Thyroid gland (tissue), 4 donors: Measurements from ENCODE around the gene SPEG. TPM values are rescaled to one million over a fixed set of nuclear protein-coding genes. Genes with fewer than 3 reads are reported as not detected.

ENCODE experiments used
- DNase-seq, 2 donors: peaks; one replicate each; pipeline ENCODE4 v3.0.0-alpha.2; 2019
- H3K27ac ChIP-seq, 3 donors: fragments of 200-600 bp; sonication (generic); 1 replicate in 2 of 3; 2 replicates in 1 of 3; pipeline ENCODE4 v1.5.1; 2016 to 2019; ENCODE audit warnings: mild to moderate bottlenecking in 1 of 3, moderate library complexity in 1 of 3
- H3K27me3 ChIP-seq: fragments of 200-600 bp; sonication (generic); one replicate; pipeline ENCODE4 v1.5.1; 2019
- H3K36me3 ChIP-seq, 2 donors: fragments of 200-600 bp; sonication (generic); one replicate each; pipeline ENCODE4 v1.5.1; 2016 to 2019
- H3K4me1 ChIP-seq, 2 donors: fragments of 200-600 bp; sonication (generic); one replicate each; pipeline ENCODE4 v1.5.1; 2017 to 2019
- H3K4me3 ChIP-seq, 3 donors: fragments of 200-600 bp; sonication (generic); replicated peaks in 1 of 3; 1 replicate in 2 of 3; 2 replicates in 1 of 3; pipeline ENCODE4 v1.5.1; 2016; ENCODE audit warnings: mild to moderate bottlenecking in 1 of 3
- H3K9me3 ChIP-seq: fragments of 200-600 bp; sonication (generic); one replicate; pipeline ENCODE4 v1.5.1; 2017
- POLR2A ChIP-seq, 2 donors: fragments of 450-650 bp; IDR thresholded peaks; one replicate each; pipeline ENCODE4 v1.6.1; 2017; ENCODE audit warnings: antibody characterized with exemption in 2 of 2, mild to moderate bottlenecking in 2 of 2, moderate library complexity in 1 of 2
- WGBS, 2 donors: methylation state at CpG; one replicate each; pipeline ENCODE4 v1.1.5; 2017; 5-methylcytosine and 5-hydroxymethylcytosine counted together
- intact Hi-C: fragments of 100-400 bp; cut with DNase I; formaldehyde crosslinking; loops from one replicate; pipeline ENCODE4 v1.15.1; 2023
- total RNA-seq, 4 donors: library from RNA; depleted of rRNA; stranded (reverse); fragments of >200 nt; gene quantifications; one replicate each; pipeline ENCODE4 v1.2.3, GENCODE V29; 2016
- TF ChIP-seq, protein P1 (sequence below), 6 experiments: fragments of 200-600 bp in 3 of 6; fragments of 450-650 bp in 3 of 6; sonication (generic) in 3 of 6; IDR thresholded peaks; one replicate each; pipeline ENCODE4 v1.5.1; 2016 to 2019; ENCODE audit warnings: antibody characterized with exemption in 6 of 6, mild to moderate bottlenecking in 2 of 6, inconsistent platforms in 1 of 6, moderate library complexity in 1 of 6

SPEG gene
- total RNA-seq, 4 donors from 2014 or later = 1.9 to 3.5 (median 3.3) TPM

DNA sequence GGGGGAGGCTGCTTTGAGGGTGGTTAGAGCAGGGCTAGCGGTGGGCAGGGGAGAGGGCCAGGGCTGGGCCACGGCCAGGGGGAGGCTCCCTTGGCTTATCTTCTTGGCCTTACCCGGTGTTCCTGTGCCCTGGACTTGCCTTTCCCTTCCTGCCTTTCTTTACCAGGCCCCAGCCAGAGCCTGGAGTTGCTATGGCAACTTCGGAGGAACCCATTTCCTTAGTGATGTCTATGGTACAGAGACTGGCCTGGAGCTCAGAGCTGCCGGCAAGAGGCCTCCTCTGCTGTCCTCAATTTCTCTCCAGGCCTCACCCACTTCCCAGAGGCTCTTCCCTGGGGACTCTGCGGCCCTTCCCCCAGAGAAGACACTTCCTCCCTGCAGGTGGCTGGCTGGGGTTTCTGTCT lies 11.5 kb downstream of the SPEG start:
- TF ChIP-seq, protein P1, sequence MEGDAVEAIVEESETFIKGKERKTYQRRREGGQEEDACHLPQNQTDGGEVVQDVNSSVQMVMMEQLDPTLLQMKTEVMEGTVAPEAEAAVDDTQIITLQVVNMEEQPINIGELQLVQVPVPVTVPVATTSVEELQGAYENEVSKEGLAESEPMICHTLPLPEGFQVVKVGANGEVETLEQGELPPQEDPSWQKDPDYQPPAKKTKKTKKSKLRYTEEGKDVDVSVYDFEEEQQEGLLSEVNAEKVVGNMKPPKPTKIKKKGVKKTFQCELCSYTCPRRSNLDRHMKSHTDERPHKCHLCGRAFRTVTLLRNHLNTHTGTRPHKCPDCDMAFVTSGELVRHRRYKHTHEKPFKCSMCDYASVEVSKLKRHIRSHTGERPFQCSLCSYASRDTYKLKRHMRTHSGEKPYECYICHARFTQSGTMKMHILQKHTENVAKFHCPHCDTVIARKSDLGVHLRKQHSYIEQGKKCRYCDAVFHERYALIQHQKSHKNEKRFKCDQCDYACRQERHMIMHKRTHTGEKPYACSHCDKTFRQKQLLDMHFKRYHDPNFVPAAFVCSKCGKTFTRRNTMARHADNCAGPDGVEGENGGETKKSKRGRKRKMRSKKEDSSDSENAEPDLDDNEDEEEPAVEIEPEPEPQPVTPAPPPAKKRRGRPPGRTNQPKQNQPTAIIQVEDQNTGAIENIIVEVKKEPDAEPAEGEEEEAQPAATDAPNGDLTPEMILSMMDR (IDR thresholded peaks at IDR 0.05) = no peak
- TF ChIP-seq POLR2A (IDR thresholded peaks at IDR 0.05) = no peak
- DNase-seq = no peak
- no peaks in the 10 kb centered on the region for H3K36me3 ChIP-seq
- WGBS, 2 donors = 45 to 66% methylated on average over 6 of the region's 6 CpGs
- peaks cover 8% of the 10 kb centered on the region for H3K27me3 ChIP-seq
- no peak overlapping the region for H3K4me3 ChIP-seq
- intact Hi-C loops = no loop called here
- no peak overlapping the region for H3K27ac ChIP-seq
- H3K9me3 ChIP-seq = no peaks in the 10 kb centered on the region
- peaks cover 9 to 21% of the 10 kb centered on the region in 2 donors for H3K4me1 ChIP-seq

DNA sequence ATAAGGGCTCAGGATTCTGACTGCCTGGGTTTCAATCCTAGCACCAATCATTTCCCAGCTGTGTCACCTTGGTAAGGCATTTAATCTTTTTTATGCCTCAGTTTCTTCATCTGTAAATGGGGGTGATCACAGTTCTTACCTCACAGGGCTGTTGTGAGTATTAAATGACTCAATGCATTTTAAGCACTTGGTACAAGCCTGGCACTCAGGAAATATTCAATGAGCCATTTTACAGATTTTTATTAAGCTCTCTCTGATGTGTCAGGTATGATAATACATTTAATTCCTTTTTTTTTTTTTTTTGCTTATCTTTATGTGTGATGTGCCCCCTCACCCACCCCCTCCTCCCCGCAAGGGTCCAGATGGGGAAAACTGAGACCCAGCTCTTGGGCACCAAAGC lies 12.0 kb downstream of the SPEG start:
- Histone ChIP-seq H3K27ac (no peak overlapping the region), H3K9me3 (no peaks in the 10 kb centered on the region), H3K4me1 (peaks cover 3 to 15% of the 10 kb centered on the region in 2 donors), H3K27me3 (peaks cover 8% of the 10 kb centered on the region), H3K4me3 (no peak overlapping the region), H3K36me3 (no peaks in the 10 kb centered on the region)
- intact Hi-C loops = no loop called here
- no peak for DNase-seq
- WGBS, 2 donors = 89 to 100% methylated on average over 1 of the region's 1 CpG
- no peak for TF ChIP-seq POLR2A (IDR thresholded peaks at IDR 0.05)
- TF ChIP-seq, protein P1 (IDR thresholded peaks at IDR 0.05) = no peak

DNA sequence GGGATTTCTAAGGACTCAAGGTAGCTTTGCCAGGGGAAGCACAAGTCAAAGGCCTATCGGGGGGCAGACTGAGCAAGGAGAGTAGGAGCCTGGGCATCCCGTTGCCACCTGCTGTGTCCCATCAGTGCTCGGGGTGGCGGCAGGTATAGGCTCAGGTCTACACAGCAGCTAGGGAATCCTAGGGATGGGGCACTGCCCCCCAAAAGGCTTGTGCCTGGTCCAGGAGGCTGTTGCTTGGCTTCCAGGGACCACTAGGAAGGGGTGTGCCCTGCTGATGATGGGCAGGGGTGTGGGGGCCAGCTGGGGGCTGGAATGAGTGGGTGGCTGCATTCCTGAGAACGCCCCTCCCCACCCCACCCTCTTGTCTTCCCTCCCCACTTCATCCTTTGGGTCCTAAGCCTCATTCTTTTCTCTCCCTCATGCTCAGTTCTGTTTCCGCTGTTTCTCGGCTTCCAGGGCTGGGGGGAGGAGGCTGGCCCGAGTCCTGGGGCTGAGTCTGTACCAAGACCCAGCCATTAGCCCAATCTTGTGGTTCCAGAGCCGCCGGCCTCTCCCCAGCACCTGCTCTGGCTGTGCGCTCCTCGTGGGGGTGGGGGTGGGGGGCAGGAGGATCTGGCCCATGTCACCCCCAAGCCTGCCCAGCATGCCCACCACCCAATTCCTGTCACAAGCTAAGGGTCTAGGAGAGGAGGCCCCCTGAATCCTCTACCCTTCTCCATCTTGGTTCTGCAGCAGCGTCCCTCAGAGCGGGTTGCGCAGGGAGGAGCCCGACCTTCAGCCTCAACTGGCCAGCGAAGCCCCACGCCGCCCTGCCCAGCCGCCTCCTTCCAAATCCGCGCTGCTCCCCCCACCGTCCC lies 12.8 kb downstream of the SPEG start:
- H3K4me1 ChIP-seq = peaks cover 0 to 11% of the 10 kb centered on the region in 2 donors
- H3K4me3 ChIP-seq = no peak overlapping the region
- no peak overlapping the region for H3K27ac ChIP-seq
- DNase-seq = no peak
- H3K36me3 ChIP-seq = no peaks in the 10 kb centered on the region
- intact Hi-C loops = no loop called here
- TF ChIP-seq, protein P1 (IDR thresholded peaks at IDR 0.05) = no peak
- no peak for TF ChIP-seq POLR2A (IDR thresholded peaks at IDR 0.05)
- H3K27me3 ChIP-seq = peaks cover 8% of the 10 kb centered on the region
- no peaks in the 10 kb centered on the region for H3K9me3 ChIP-seq
- 53 to 64% methylated on average over 11 to 22 of the region's 23 CpGs for WGBS, 2 donors

- no peak overlapping the region for H3K4me3 ChIP-seq
- TF ChIP-seq, protein P1 (IDR thresholded peaks at IDR 0.05) = no peak
- no peak for TF ChIP-seq POLR2A (IDR thresholded peaks at IDR 0.05)
Measured at GRCh38 chr2:219448099-219448775, 13.6 kb downstream of the SPEG start.

More at GRCh38 chr2:219448099-219448775, 13.6 kb downstream of the SPEG start:
- H3K4me1 ChIP-seq = peaks cover 0 to 11% of the 10 kb centered on the region in 2 donors
- 20 to 23% methylated on average over 2 to 18 of the region's 88 CpGs for WGBS, 2 donors
- no peak overlapping the region for H3K27ac ChIP-seq
- no peaks in the 10 kb centered on the region for H3K36me3 ChIP-seq
- no peak for DNase-seq
- peaks cover 8% of the 10 kb centered on the region for H3K27me3 ChIP-seq
- intact Hi-C loops = no loop called here
- H3K9me3 ChIP-seq = no peaks in the 10 kb centered on the region
